ENCODE results near the gene OBP2B. TPM values are rescaled to one million over a fixed set of nuclear protein-coding genes. Genes with fewer than 3 reads are reported as not detected.
"Not testable (repeated sequence)": the region's sequence is repeated elsewhere in the genome, so short reads cannot be mapped to it uniquely, and the experiment has no call there.

Gene OBP2B
- total RNA-seq, 1 donor from 2014 or later: not detected

GRCh38 chr9:133202688-133203453 lies 6.2 kb downstream of the OBP2B start:
- no peak for DNase-seq (ENCODE audit: low read depth in 2 of 2)

DNA sequence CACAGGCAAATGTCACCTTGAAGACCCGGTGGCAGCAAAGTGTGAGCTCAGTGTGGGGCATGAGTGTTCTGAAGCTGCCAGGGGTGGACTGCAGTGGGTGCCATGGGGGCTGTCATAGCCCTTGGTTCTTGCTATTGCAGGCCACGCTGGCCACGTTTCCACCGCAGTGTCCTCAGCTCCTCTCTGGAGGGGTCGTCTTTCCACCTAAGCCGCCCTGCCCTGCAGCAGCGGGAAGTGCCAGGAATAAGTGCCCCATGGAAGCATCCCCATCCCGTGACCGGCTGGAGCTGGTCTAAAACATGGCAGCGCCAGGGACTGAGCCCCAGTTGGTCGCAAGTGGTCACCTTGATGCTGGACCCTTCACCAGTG lies 6.9 kb downstream of the OBP2B start:
- DNase-seq (ENCODE audit: low read depth in 2 of 2): no peak

DNA sequence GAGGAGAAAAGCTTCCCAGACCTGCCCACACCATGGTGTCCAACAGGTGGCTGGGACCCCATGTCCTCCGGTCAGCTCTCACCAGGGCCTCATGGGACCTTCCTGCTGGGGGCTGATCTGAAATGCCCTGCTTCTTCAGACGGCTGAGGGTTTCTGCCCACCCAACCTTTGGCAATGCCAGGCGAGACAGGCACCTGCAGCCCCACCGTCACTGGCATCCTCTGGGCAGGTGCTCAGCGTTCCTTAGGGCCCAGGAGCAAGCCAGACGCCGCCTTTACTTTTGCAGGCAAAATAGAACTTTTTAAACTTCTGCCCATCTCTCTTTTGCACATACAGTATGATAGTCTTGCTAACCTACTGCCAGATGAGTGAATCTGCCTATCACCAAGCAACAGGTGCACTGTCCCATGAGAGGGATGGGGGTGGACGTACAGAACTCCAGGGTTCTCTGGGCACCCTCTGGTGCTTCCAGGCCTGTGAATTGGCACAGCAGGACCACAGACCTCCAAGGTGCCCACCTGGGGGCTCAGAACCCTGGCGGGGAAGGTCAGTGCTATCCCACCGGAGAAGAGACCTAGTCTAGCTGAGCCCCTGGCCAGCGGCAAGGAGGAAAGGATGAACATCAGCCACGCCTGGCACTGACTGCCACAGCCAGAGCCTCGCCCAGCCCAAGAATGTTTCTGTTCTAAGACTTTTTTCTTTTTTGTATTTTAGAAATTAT lies 7.5 kb downstream of the OBP2B start:
- no peak for DNase-seq (ENCODE audit: low read depth in 2 of 2)

- no peak for DNase-seq (ENCODE audit: low read depth in 2 of 2)
Measured at GRCh38 chr9:133200631-133201030, 8.4 kb downstream of the OBP2B start.

GRCh38 chr9:133199648-133200321 lies 9.3 kb downstream of the OBP2B start:
- no peak for DNase-seq (ENCODE audit: low read depth in 2 of 2)

GRCh38 chr9:133195029-133195428 lies 14.0 kb downstream of the OBP2B start:
- DNase-seq (ENCODE audit: low read depth in 2 of 2): no peak

GRCh38 chr9:133194597-133194996 lies 14.5 kb downstream of the OBP2B start:
- no peak for DNase-seq (ENCODE audit: low read depth in 2 of 2)

DNA sequence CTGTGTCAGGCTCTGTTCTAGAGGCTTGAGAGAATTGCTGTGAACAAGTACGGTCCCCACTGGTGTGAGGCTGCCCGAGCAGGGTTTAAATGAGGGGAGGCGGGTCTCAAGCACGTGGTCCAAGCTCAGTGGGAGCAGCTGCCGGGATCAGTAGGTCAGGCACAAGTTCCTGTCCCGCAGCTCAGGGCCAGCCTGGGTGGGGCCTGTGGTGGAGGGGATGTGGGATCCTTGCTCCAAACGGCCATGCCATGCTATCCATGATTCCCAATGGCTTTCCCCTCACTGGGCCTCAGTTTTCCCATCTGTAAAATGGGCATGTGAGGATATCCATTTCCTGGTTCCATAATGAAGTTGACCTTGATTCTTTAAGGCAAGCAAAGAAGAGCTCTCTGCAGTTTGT lies 17.1 kb downstream of the OBP2B start:
- DNase-seq (ENCODE audit: low read depth in 2 of 2): no peak

GRCh38 chr9:133189826-133190225 lies 19.2 kb downstream of the OBP2B start:
- no peak for DNase-seq (ENCODE audit: low read depth in 2 of 2)

DNA sequence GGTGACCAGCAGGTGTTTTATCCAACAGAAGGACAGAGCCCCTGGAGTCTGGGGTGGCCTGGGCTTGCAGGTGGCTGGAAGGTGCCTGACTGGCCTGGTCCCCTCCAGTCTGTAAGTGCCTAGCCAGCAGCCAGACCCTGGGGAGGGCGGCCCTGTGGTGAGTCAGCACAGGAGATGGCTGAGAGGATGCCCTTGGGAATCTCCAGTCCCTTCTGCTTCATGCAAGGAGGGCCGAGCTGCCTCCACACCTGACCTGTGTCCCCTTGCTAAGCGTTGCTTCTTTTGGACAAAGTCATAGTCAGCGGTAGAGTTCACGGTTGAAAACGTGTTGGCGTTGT lies 20.2 kb downstream of the OBP2B start:
- no peak for DNase-seq (ENCODE audit: low read depth in 2 of 2)

DNA sequence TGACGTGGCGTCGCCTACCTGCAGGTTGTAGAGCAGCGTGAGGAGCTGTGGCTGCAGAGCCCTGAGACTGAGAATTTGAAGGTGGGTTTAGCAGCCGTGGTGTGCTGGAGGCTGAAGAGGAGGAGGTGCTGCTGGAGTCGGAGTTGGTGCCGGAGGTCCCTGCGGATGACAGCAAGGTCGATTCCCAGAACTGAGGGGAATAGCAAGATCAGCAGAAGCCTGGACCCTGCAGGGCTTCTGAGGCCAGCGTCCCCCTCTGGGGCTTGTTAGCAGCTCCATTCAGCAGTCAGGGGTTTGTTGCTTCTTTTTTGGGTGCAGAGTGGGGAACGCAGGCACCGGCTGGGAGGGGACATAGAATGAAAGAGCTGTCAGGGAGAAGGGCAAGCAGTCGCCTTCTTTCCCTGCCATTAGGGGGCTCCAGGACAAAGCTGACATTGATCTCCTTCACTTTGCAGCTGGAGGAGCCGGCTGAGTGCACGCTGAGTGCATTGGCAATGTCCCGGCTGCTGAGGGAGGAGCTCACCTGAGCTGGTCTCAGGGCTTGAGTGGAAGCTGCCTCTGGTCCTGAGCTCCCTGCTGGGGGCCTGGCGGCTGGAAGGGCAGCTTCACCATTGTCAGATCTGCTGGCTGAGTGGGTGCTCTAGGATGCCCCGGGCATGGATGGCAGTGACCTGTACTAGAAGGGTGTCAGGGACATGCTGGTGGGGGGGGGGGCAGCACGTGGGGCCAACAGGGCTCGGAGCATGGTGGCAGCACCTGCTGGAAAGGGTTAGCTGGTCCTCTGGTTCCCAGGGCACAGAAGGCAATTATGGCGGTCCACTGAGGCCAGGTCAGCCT lies 20.8 kb downstream of the OBP2B start:
- DNase-seq (ENCODE audit: low read depth in 2 of 2): peak in 1 of 2 donors; percentile 25

GRCh38 chr9:133187561-133188005 lies 21.5 kb downstream of the OBP2B start:
- DNase-seq (ENCODE audit: low read depth in 2 of 2): no peak

GRCh38 chr9:133186736-133187135 lies 22.3 kb downstream of the OBP2B start:
- DNase-seq (ENCODE audit: low read depth in 2 of 2): no peak

GRCh38 chr9:133184971-133185370 lies 24.1 kb downstream of the OBP2B start:
- peak; percentile 77 to 80 for DNase-seq (ENCODE audit: low read depth in 2 of 2)

GRCh38 chr9:133182151-133182550 lies 26.9 kb downstream of the OBP2B start:
- no peak for DNase-seq (ENCODE audit: low read depth in 2 of 2)

GRCh38 chr9:133181561-133181960 lies 27.5 kb downstream of the OBP2B start:
- DNase-seq (ENCODE audit: low read depth in 2 of 2): no peak

GRCh38 chr9:133180953-133181352 lies 28.1 kb downstream of the OBP2B start:
- no peak for DNase-seq (ENCODE audit: low read depth in 2 of 2)

DNA sequence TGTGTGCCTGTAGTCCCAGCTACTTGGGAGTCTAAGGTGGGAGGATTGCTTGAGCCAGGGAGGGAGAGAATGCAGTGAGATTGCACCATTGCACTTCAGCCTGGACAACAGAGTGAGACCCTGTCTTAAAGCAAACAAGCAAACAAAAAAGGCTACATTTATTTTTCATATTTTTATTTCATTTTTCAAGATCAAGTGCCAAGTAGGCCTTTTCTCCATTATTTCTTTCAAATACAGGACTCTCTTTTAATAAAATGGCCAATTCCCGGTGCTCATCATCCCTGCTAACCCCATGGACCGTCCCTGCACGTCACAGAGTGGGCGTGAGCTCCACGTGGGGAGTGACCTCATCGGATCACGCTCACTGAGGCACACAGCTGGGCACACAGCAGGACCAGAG lies 36.0 kb downstream of the OBP2B start:
- DNase-seq (ENCODE audit: low read depth in 2 of 2): no peak

GRCh38 chr9:133171161-133171961 lies 37.7 kb downstream of the OBP2B start:
- no peak for DNase-seq (ENCODE audit: low read depth in 2 of 2)

DNA sequence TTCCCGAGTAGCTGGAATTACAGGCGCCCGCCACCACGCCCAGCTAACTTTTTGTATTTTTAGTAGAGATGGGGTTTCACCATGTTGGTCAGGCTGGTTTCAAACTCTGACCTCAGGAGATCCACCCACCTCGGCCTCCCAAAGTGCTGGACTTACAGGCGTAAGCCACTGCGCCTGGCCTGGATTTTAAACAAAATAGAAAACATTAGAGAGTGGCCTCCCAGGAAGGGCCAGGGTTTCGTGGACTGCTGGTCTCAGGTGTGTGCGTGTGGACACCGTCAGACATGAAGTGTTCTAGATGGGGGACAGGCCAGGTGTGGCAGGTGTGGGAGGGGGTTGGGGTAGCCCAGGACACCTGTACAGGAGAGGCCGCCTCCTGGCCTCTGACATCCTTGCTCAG lies 38.3 kb downstream of the OBP2B start:
- no peak for DNase-seq (ENCODE audit: low read depth in 2 of 2)

DNA sequence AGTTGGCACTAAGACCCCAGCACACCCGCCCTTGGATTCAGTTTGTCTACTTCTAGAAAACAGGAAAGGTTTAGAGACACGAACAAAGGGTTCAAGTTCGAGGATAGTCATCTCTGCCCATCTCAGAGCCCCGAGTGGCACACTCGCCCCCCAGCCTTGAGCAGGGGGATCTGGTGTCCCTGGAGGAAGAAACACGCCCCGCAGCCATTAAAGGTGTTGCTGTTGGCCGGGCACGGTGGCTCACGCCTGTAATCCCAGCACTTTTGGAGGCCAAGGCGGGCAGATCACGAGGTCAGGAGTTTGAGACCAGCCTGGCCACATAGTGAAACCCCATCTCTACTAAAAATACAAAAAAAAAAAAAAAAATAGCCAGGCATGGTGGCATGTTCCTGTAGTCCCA lies 39.4 kb downstream of the OBP2B start:
- not testable (repeated sequence) for DNase-seq (ENCODE audit: low read depth in 2 of 2)

Measured in dermis microvascular lymphatic vessel endothelial cell (primary cell).